HG03175 (cell line): ENCODE measurements around the gene ERC2.
A peak's percentile ranks its signal among the peaks of the same experiment; 100 is the strongest.

Experiments
- ATAC-seq: cut with Tn5 transposase; IDR thresholded peaks from one replicate; pipeline ENCODE4 v1.9.1; 2021; ENCODE audit warnings: mild to moderate bottlenecking, moderate library complexity; ENCODE audit not compliant: unreplicated experiment

Gene ERC2

DNA sequence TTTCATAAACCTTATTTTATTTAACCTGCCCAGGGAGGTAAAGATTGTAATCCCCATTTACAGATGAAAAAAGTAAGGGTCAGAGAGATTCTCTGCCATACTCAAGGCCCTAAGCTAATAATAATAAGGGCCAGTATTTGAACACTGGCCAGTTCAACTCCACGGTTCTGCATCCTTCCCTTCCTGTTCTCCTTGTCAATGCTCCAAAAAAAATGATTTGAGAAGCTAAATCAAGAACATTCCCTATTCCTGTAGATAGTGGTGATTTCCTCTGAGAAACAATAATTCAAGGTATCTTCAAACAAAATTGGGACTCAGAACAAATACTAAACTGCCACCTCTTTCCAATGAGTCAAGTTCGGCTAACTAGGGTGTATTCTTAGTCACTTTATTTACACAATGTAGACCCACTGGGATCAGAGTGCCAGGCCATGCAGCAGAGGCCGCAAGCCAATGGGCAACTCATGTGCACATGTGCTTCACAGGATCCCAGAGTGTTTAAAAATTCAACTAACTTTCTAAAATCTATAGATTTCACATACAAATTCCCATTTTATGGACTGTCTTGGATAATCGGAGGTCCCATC is 521.6 kb downstream of the ERC2 start:
- ATAC-seq = no peak

DNA sequence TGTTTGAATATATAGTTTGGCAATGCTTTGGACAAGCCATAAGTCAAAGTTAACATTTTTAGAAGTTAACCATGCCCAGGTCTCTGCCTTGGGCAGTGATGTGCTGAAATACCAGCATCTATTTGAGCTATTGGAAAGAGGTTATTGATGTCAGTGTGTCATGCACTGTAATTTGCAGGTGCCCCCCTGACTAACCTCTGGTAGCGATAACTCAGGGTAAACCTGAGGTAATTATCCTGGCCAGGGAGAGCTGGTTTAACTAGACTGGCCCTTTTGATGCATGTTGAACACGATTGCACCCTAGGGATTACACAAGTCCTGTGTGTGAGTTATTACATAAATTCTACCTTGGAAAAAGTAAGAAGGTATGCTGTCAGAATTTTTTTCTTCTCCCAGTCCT is 525.4 kb downstream of the ERC2 start:
- ATAC-seq = no peak

DNA sequence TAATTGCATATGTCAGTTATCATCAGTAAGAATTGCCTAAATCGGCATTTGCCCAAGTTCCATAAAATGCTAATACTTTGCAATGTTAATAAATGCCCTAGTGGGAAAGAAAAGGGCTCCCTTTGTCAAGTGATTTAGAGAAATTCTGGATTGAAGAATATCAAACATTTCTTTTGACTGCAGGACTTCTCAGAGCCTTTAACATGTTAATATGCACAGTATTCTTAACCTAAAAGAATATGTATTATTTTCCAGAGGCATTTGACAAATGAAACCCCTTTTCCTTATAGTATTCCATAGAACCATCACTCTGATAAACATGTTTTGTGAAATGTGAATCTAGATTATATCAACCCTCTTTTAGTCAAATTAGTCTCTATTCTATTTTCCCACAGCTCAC is 529.0 kb downstream of the ERC2 start:
- ATAC-seq = no peak

- ATAC-seq = no peak
These were observed 531.0 kb downstream of the ERC2 start for GRCh38 chr3:55937301-55937700.

DNA sequence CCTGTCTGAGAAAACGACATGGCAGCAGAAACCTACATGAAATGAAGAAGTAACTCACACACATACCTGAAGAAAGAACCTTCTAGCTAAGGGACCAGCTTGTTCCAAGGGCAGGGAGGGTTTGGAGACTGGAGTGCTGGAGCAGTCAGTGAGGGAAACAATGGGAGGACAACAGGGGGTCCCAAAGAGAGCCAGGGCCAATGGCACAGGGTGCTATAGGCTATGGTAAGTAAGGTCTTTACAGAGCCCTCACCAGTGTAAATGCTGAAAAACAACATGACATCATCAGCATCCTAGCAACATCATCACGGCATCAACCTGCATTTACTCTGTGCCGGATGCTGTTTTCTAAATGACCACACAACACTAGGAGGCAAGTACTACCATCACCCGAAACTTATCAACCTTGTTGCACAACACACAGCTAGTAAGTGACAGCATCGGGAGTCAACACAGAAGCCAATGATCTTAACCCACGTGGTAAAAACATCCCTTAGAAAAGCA is 531.7 kb downstream of the ERC2 start:
- no peak for ATAC-seq

DNA sequence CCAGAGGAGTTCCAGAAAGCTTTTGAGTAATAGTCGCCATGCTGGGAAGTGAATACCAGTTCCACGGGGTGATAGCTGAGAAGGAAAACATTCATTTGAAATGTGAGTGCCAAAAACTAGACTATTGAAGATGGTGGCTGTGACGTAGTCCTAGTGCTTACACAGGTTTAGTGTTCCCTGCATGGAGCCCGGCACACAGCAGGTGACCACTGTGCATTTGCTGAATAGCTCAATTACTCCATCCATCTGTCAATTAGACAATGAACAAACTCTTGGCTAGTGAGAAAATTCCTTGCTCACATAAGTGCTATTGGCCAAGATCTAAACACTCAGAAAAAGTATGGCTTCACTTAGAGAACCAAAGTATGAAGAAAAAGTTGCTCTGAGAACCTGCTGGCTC is 533.0 kb downstream of the ERC2 start:
- ATAC-seq = no peak

DNA sequence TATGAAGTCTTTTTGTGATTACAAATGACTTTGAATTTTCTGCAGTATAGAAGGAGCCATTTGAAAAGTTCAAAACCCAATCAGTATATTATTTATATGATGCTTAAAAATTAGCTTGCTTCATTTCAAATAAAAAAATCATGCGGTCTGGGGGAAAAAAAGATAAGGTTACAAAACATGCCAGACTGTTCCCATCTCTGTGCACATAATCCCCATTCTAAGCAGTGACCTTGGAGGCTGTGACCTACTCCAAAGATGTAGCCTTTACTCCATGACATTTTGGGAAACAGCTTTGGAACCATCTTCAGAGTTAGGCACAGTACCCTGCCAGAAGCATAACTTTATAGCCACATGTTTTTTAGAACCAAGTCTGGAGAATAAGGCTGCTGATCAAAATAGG is 533.5 kb downstream of the ERC2 start:
- ATAC-seq = no peak

DNA sequence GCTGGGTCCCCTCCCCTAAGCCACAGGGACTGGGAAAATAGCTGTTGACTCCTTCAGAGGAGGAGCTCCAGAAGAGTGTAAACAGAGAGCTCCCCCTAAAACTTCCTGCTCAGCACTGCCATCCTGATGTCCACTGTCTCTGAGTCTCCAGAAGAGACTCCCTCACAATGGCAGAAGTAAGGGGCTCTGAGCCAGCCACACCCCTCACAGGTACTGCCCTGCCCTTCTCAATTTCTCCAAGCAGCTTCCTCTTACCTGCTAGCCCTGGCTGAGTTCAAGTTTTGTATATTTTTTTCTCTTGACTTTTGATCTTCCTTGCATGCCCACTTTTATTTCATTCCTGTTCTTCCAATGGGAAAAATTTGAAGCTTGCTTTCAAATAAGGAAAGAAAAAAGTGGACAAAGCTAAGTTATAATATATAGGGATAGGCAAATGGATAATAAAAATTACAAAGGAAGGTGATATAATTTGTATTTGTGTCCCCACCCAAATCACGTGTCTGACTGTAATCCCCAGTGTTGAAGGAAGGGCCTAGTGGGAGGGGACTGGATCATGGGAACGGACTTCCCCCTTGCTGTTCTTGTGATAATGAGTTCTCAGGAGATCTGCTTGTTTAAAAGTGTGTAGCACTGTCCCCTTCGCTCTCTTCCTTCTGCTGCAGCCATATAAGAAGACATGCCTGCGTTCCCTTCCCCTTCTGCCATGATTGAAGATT is 539.0 kb downstream of the ERC2 start:
- no peak for ATAC-seq

- ATAC-seq = no peak
These were observed 544.6 kb downstream of the ERC2 start for GRCh38 chr3:55923626-55924025.

GRCh38 chr3:55923207-55923606 is 545.1 kb downstream of the ERC2 start:
- ATAC-seq = peak; percentile 60

GRCh38 chr3:55912880-55913279 is 555.4 kb downstream of the ERC2 start:
- no peak for ATAC-seq

DNA sequence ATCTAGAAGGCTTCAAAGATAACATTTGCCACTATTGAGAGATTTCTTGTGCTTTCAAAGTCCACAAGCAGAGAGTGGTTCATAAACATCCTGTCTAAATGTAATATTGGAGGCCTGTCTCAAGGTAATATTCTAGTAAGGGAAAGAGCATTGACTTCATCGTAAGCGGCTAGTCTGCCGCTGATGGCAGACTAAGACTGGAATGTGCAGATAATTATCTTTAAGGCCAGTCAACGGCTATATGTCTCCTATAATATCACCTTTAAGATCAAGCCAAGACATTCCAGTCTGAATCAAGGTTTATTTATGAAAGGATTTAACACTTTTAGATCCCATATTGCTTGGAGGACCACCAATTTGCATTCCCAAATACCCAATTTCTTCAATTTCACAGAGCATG is 557.0 kb downstream of the ERC2 start:
- ATAC-seq = no peak

DNA sequence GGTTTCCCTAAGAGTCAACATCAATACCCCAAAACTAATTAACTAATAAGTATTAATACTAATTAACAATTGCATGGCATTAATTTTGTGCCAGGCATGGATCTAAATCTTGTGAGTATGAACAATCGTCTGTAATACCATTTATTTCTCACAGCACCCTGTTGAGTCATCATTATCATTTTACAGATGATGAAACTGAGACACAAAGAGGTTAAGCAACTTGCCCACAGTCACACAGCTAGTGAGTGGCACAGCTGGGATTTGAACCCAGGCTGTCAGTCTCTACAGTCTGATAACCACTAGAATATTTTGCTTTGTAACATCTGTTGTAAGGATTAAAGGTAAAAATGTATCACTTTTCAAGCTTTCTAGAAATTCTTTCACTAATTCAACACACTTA is 557.7 kb downstream of the ERC2 start:
- no peak for ATAC-seq

GRCh38 chr3:55909373-55909772 is 558.9 kb downstream of the ERC2 start:
- no peak for ATAC-seq

- no peak for ATAC-seq
These were observed 560.7 kb downstream of the ERC2 start for GRCh38 chr3:55907616-55908015.

- ATAC-seq = no peak
These were observed 561.4 kb downstream of the ERC2 start for GRCh38 chr3:55906896-55907295.

GRCh38 chr3:55904716-55905115 is 563.6 kb downstream of the ERC2 start:
- ATAC-seq = no peak

- ATAC-seq = no peak
These were observed 564.6 kb downstream of the ERC2 start for GRCh38 chr3:55903680-55904079.

- ATAC-seq = no peak
These were observed 565.9 kb downstream of the ERC2 start for GRCh38 chr3:55902221-55902900.

DNA sequence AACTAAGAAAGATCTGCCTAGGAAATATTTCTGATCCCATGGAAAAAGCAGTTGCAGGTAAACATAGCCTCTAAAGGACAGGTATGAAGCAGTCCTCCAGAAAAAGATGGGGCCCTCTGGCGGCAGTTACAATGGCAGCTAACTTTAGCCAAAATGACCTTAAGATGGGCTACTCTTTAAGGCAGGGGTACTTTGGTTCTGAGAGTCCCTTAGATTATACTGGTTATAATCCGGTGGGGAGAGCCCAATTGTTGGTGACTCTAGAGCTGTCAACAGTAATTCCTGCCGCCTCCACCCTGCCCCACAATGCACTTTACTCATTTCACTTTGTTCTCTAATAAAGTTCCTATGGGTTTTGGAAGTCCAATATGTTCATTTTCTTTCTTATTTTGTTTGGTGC is 568.4 kb downstream of the ERC2 start:
- no peak for ATAC-seq

DNA sequence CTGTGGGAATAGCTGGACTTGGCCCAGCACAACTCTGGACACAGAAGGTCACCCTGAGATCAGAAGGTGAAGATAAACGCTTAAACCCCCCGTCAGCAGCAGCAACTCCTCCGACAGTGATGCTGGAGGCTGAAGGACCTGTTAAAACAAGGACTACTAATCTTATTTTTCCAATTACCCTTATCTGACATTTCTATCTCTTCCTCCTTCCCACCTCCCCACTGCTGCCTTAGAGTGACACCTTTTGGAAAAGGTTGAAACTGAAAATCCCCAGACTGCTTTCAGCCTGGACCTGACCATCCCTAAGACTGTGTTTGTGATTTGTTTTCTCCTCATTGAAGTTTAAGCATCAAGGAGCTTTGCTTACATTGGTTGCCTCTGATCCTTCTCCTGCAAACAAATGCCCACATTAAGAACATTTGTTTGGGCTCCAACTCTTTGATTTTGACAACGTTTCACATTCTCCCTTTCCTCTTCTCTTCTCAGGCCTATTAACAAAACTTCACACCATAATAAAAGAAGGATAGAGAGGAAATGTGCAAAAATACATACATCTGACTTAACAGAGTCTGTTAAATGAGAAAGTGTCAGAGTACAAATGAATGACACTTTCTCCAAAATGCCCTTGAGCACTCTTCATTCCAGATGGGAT is 570.6 kb downstream of the ERC2 start:
- ATAC-seq = no peak
